ENCODE results near the gene WDPCP.

WDPCP gene

DNA sequence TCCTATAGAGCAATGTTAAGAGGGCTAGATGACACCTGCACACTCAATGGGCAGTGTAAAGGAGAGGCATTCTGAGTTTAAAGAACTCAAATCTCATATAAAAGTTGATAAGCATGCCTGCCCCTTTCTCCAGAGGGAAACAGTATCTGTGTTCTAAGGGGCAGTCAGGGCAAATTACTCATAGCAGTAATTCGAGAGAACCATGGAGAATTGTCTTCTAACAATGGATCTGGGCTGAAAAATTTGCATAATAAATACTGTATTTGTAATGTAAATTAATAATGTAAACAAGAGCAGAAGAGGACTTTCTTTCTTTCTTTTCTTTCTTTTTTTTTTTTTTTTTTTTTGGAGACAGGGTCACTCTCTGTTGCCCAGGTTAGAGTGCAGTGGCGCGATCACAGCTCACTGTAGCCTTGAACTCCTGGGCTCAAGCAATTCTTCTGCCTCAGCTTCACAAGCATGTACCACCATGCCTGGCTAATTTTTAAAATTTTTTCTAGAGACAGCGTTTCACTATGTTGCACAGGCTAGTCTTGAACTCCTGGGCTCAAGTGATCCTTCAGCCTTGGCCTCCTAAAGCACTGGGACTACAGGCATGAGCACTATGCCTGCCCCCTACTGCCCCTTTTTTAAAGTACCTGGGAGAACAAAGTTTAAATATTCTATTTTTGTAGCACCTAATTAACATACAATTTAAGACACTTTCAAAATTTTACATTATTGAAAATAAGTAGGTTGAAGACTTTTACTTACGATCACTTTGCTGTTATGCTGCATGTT lies 467.0 kb downstream of the WDPCP start:
- H3K27me3 ChIP-seq = no peaks in the 10 kb centered on the region
- H3K36me3 ChIP-seq = no peaks in the 10 kb centered on the region
- no peaks in the 10 kb centered on the region for H3K4me1 ChIP-seq (ENCODE audit: control insufficient read depth in 1 of 2, insufficient read depth in 1 of 2, low read depth in 1 of 2, low read length in 1 of 2)
- H3K27ac ChIP-seq = no peak overlapping the region
- no peaks in the 10 kb centered on the region for H3K9me3 ChIP-seq
- H3K4me3 ChIP-seq (ENCODE audit: low read depth in 1 of 2, low read length in 1 of 2) = no peak overlapping the region
- TF ChIP-seq CTCF (IDR thresholded peaks at IDR 0.05) = no peak

DNA sequence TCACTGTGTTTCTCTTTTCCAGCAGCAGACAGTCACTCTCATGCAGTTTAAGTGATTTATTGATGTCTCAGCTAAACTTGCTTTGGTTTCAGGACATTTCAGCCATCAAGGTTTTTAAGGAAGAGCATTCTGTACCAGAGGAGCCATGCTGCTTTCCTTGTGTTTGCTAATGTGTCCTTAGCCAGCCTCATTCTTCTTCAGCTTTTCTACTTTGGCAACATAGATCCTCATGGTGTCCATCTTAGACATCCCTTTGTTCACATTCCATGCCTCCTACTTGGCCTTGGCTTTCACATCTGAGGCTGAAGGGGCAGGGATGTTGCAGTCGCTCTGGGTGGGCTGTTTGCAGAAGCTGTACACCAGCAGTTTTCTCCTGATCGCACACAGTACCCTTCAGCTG lies 469.5 kb downstream of the WDPCP start:
- H3K4me1 ChIP-seq (ENCODE audit: control insufficient read depth in 1 of 2, insufficient read depth in 1 of 2, low read depth in 1 of 2, low read length in 1 of 2) = no peaks in the 10 kb centered on the region
- no peaks in the 10 kb centered on the region for H3K27me3 ChIP-seq
- TF ChIP-seq CTCF (IDR thresholded peaks at IDR 0.05) = no peak
- H3K9me3 ChIP-seq = no peaks in the 10 kb centered on the region
- no peaks in the 10 kb centered on the region for H3K36me3 ChIP-seq
- no peak overlapping the region for H3K4me3 ChIP-seq (ENCODE audit: low read depth in 1 of 2, low read length in 1 of 2)
- no peak overlapping the region for H3K27ac ChIP-seq

- no peak overlapping the region for H3K27ac ChIP-seq
- H3K4me3 ChIP-seq (ENCODE audit: low read depth in 1 of 2, low read length in 1 of 2) = no peak overlapping the region
- no peaks in the 10 kb centered on the region for H3K9me3 ChIP-seq
- H3K36me3 ChIP-seq = no peaks in the 10 kb centered on the region
- no peak for TF ChIP-seq CTCF (IDR thresholded peaks at IDR 0.05)
- H3K4me1 ChIP-seq (ENCODE audit: control insufficient read depth in 1 of 2, insufficient read depth in 1 of 2, low read depth in 1 of 2, low read length in 1 of 2) = no peaks in the 10 kb centered on the region
- H3K27me3 ChIP-seq = no peaks in the 10 kb centered on the region
Observed at GRCh38 chr2:63104482-63104881, 483.8 kb downstream of the WDPCP start.

GRCh38 chr2:63101954-63102353 lies 486.3 kb downstream of the WDPCP start:
- H3K9me3 ChIP-seq = no peaks in the 10 kb centered on the region
- no peak overlapping the region for H3K4me3 ChIP-seq (ENCODE audit: low read depth in 1 of 2, low read length in 1 of 2)
- no peaks in the 10 kb centered on the region for H3K27me3 ChIP-seq
- no peaks in the 10 kb centered on the region for H3K36me3 ChIP-seq
- no peak for TF ChIP-seq CTCF (IDR thresholded peaks at IDR 0.05)
- no peaks in the 10 kb centered on the region for H3K4me1 ChIP-seq (ENCODE audit: control insufficient read depth in 1 of 2, insufficient read depth in 1 of 2, low read depth in 1 of 2, low read length in 1 of 2)
- no peak overlapping the region for H3K27ac ChIP-seq

DNA sequence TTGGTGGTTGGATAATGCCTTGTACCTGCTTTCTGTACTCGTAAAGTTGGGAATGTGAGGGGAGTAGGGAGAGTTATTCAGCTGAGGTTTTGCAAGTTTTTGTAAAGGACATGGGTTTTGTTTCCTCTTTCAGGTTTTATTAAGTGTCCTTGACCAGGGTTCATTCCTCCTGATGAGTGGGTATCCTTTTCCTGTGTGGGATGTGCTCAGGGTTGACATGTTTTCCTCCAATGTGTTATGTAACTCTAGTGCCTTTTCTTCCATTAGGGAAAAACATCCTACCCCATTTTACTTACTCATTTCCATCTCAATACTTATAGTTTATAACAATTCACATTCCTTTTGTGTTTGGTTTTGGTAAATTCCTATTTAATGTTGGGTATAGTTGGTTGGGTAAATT lies 489.2 kb downstream of the WDPCP start:
- no peak overlapping the region for H3K4me3 ChIP-seq (ENCODE audit: low read depth in 1 of 2, low read length in 1 of 2)
- TF ChIP-seq CTCF (IDR thresholded peaks at IDR 0.05) = no peak
- no peaks in the 10 kb centered on the region for H3K27me3 ChIP-seq
- H3K9me3 ChIP-seq = no peaks in the 10 kb centered on the region
- no peaks in the 10 kb centered on the region for H3K4me1 ChIP-seq (ENCODE audit: control insufficient read depth in 1 of 2, insufficient read depth in 1 of 2, low read depth in 1 of 2, low read length in 1 of 2)
- no peaks in the 10 kb centered on the region for H3K36me3 ChIP-seq
- H3K27ac ChIP-seq = no peak overlapping the region
